ENCODE data around the gene EXOC2. TPM values are rescaled to one million over a fixed set of nuclear protein-coding genes. Genes with fewer than 3 reads are reported as not detected.

Gene EXOC2
- total RNA-seq, 3 donors from 2014 or later (not counting 1 experiment from before 2014, with no cell fraction given): 22.1 to 30.8 (median 26.5) TPM

GRCh38 chr6:736657-737446 lies 43.9 kb upstream of the EXOC2 start:
- Histone ChIP-seq H3K4me3 (ENCODE audit: low read length) (no peak overlapping the region), H3K9me3 (ENCODE audit: control insufficient read depth, insufficient read depth, low read length) (no peaks in the 10 kb centered on the region), H3K27me3 (ENCODE audit: control insufficient read depth, insufficient read depth, low read length) (no peaks in the 10 kb centered on the region), H3K27ac (ENCODE audit: low read length) (no peak overlapping the region), H3K4me1 (ENCODE audit: control insufficient read depth, insufficient read depth, low read length) (no peaks in the 10 kb centered on the region), H3K36me3 (ENCODE audit: control insufficient read depth, insufficient read depth, low read length) (no peaks in the 10 kb centered on the region)
- no peak for TF ChIP-seq CTCF (IDR thresholded peaks at IDR 0.05)
- Mint-ChIP-seq H3K4me3 (no peak overlapping the region), H3K4me1 (no peaks in the 10 kb centered on the region), H3K9me3 (no peaks in the 10 kb centered on the region), H3K36me3 (no peaks in the 10 kb centered on the region), H3K27me3 (ENCODE audit: low read depth in 2 of 2) (peaks cover 13 to 20% of the 10 kb centered on the region in 2 donors), H3K27ac (no peak overlapping the region)
- 93% methylated on average over 20 of the region's 20 CpGs for WGBS (ENCODE audit: insufficient coverage)
- intact Hi-C loops (cut with micrococcal nuclease): no loop called here
- ATAC-seq (peak in 1 of 3 donors; percentile 21), DNase-seq (no peak)

- ATAC-seq (no peak), DNase-seq (no peak)
- Histone ChIP-seq H3K4me3 (ENCODE audit: low read length) (no peak overlapping the region), H3K9me3 (ENCODE audit: control insufficient read depth, insufficient read depth, low read length) (no peaks in the 10 kb centered on the region), H3K36me3 (ENCODE audit: control insufficient read depth, insufficient read depth, low read length) (no peaks in the 10 kb centered on the region), H3K27me3 (ENCODE audit: control insufficient read depth, insufficient read depth, low read length) (no peaks in the 10 kb centered on the region), H3K27ac (ENCODE audit: low read length) (no peak overlapping the region), H3K4me1 (ENCODE audit: control insufficient read depth, insufficient read depth, low read length) (no peaks in the 10 kb centered on the region)
- Mint-ChIP-seq H3K27ac (no peak overlapping the region), H3K9me3 (no peaks in the 10 kb centered on the region), H3K4me3 (no peak overlapping the region), H3K4me1 (no peaks in the 10 kb centered on the region), H3K27me3 (ENCODE audit: low read depth in 2 of 2) (peaks cover 21 to 42% of the 10 kb centered on the region in 2 donors), H3K36me3 (no peaks in the 10 kb centered on the region)
- intact Hi-C loops (cut with micrococcal nuclease): no loop called here
- TF ChIP-seq CTCF (IDR thresholded peaks at IDR 0.05): no peak
- WGBS (ENCODE audit: insufficient coverage): 84% methylated on average over 13 of the region's 14 CpGs
These were observed 40.7 kb upstream of the EXOC2 start for GRCh38 chr6:733431-734219.

GRCh38 chr6:731924-732323 lies 39.0 kb upstream of the EXOC2 start:
- Histone ChIP-seq H3K4me1 (ENCODE audit: control insufficient read depth, insufficient read depth, low read length) (no peaks in the 10 kb centered on the region), H3K9me3 (ENCODE audit: control insufficient read depth, insufficient read depth, low read length) (no peaks in the 10 kb centered on the region), H3K36me3 (ENCODE audit: control insufficient read depth, insufficient read depth, low read length) (no peaks in the 10 kb centered on the region), H3K4me3 (ENCODE audit: low read length) (no peak overlapping the region), H3K27me3 (ENCODE audit: control insufficient read depth, insufficient read depth, low read length) (no peaks in the 10 kb centered on the region), H3K27ac (ENCODE audit: low read length) (no peak overlapping the region)
- TF ChIP-seq CTCF (IDR thresholded peaks at IDR 0.05): no peak
- DNase-seq (no peak), ATAC-seq (no peak)
- 84% methylated on average over 7 of the region's 7 CpGs for WGBS (ENCODE audit: insufficient coverage)
- Mint-ChIP-seq H3K27me3 (ENCODE audit: low read depth in 2 of 2) (peaks cover 19 to 38% of the 10 kb centered on the region in 2 donors), H3K4me1 (no peaks in the 10 kb centered on the region), H3K9me3 (no peaks in the 10 kb centered on the region), H3K4me3 (no peak overlapping the region), H3K36me3 (no peaks in the 10 kb centered on the region), H3K27ac (no peak overlapping the region)
- intact Hi-C loops (cut with micrococcal nuclease): no loop called here

Data from natural killer cell (primary cell).